ENCODE measurements around the gene GSTA5. TPM values are rescaled to one million over a fixed set of nuclear protein-coding genes. Genes with fewer than 3 reads are reported as not detected.

Gene GSTA5
- total RNA-seq, 1 experiment from 2014 or later = not detected

DNA sequence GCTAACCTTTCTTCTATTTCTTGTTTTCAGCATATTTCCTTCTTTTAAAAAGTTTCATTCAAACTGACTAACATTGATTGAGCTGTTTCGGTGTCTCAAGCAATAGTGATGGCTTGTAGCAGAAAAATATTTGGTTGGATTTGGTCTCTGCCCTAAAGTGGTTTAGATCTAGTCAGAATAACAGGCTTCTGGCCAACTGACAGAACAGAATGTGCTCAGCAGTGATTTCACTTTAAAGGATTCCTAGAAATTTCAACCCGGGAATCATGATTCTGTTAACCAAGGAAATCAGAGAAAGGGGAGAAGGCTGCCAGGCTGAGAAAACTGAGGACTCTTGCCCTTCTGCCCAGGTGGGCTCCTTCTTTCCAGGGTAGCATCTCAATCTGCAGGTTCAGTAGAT lies 20.4 kb downstream of the GSTA5 start:
- ChIA-PET CTCF (no interaction called here), RAD21 (ENCODE audit: low non-redundant PET in 1 of 2, low total read pairs in 2 of 2, uncharacterized antibody in 2 of 2, unreplicated experiment in 2 of 2) (no interaction called here), POLR2A (no interaction called here)
- Histone ChIP-seq H3K9me2 (ENCODE audit: insufficient read depth) (0 out of 2 replicates have a peak, but pooled peaks cover 3% of the 10 kb centered on the region), H3K9ac (ENCODE audit: low read length) (no peak overlapping the region), H4K20me1 (ENCODE audit: insufficient read depth) (no peaks in the 10 kb centered on the region), H3K4me3 (replicated peaks in 1 of 2; ENCODE audit: low read depth in 1 of 2, low read length in 2 of 2) (no peak overlapping the region), H3K79me2 (ENCODE audit: insufficient read depth, low read length) (no peaks in the 10 kb centered on the region), H2AFZ (ENCODE audit: low read depth, low read length, poor library complexity, severe bottlenecking) (no peak overlapping the region), H3K27me3 (ENCODE audit: insufficient read depth, low read length) (no peaks in the 10 kb centered on the region), H3K4me1 (ENCODE audit: control insufficient read depth in 1 of 2, insufficient read depth in 2 of 2, low read length in 2 of 2) (peaks cover 0 to 4% of the 10 kb centered on the region in 2 experiments; a peak in 1 of 4 replicates), H3K9me3 (ENCODE audit: control insufficient read depth in 1 of 2, insufficient read depth in 1 of 2, low read depth in 1 of 2, low read length in 2 of 2) (no peaks in the 10 kb centered on the region), H3K27ac (ENCODE audit: low read depth, low read length) (no peak overlapping the region), H3K4me2 (ENCODE audit: low read length) (no peak overlapping the region), H3K36me3 (ENCODE audit: control insufficient read depth in 1 of 2, insufficient read depth in 2 of 2, low read length in 2 of 2) (no peaks in the 10 kb centered on the region)
- intact Hi-C loops (cut with micrococcal nuclease) = no loop called here
- ATAC-seq (no peak), DNase-seq (ENCODE audit: low read depth, low spot score) (no peak)
- no TSS peak for BruUV-seq (replicated peaks)
- TF ChIP-seq SP1 (IDR thresholded peaks at IDR 0.05; ENCODE audit: low read depth) (no peak), RAD21 (IDR thresholded peaks at IDR 0.05; ENCODE audit: low read depth) (no peak), MAX (IDR thresholded peaks at IDR 0.05) (no peak), SRF (IDR thresholded peaks at IDR 0.05; ENCODE audit: low read depth) (no peak), JUND (IDR thresholded peaks at IDR 0.05) (no peak), ZBTB33 (IDR thresholded peaks at IDR 0.05; ENCODE audit: extremely low read depth, insufficient replicate concordance, low read length) (no peak), CEBPB (IDR thresholded peaks at IDR 0.05; ENCODE audit: low read depth) (no peak), EZH2phosphoT487 (IDR thresholded peaks at IDR 0.05; ENCODE audit: borderline replicate concordance) (no peak), EZH2 (IDR thresholded peaks at IDR 0.05) (no peak), YY1 (IDR thresholded peaks at IDR 0.05; ENCODE audit: extremely low read depth, insufficient replicate concordance, low read depth, low read length) (no peak)
- TF ChIP-seq, protein P1, sequence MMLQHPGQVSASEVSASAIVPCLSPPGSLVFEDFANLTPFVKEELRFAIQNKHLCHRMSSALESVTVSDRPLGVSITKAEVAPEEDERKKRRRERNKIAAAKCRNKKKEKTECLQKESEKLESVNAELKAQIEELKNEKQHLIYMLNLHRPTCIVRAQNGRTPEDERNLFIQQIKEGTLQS (IDR thresholded peaks at IDR 0.05) = no peak
